Left lobe of liver (tissue), 2 donors: ENCODE measurements around the gene TTC28. TPM values are rescaled to one million over a fixed set of nuclear protein-coding genes. Genes with fewer than 3 reads are reported as not detected.
"Not testable (repeated sequence)": the region's sequence is repeated elsewhere in the genome, so short reads cannot be mapped to it uniquely, and the experiment has no call there.

Source experiments
- ATAC-seq: fragments of 200-7000 bp; cut with Tn5 transposase; one replicate; pipeline ENCODE4 v1.9.1; 2020; ENCODE audit warnings: mild to moderate bottlenecking, moderate library complexity
- DNase-seq: peaks from one replicate; pipeline ENCODE4 v3.0.0-alpha.2; 2020; ENCODE audit warnings: low spot score
- total RNA-seq: library from RNA; stranded (reverse); gene quantifications from one replicate; pipeline ENCODE4 v1.2.1, GENCODE V29; 2021
- donor health status: DM: no; HTN: no; CAD: no; lungs with moderate emphysema.
- donor health status: DM: no; HTN: yes; CAD: no.

Gene TTC28
- total RNA-seq, 1 donor from 2014 or later: 12.3 TPM

- DNase-seq (no peak), ATAC-seq (no peak)
These were observed 588.2 kb downstream of the TTC28 start for GRCh38 chr22:28091486-28091885.

- ATAC-seq, DNase-seq: not testable (repeated sequence)
These were observed 590.1 kb downstream of the TTC28 start for GRCh38 chr22:28089541-28089940.

- DNase-seq (no peak), ATAC-seq (no peak)
These were observed 602.5 kb downstream of the TTC28 start for GRCh38 chr22:28077166-28077565.

GRCh38 chr22:28075358-28075981, 604.2 kb downstream of the TTC28 start:
- DNase-seq (no peak), ATAC-seq (peak; percentile 24)

GRCh38 chr22:28074526-28074925, 605.1 kb downstream of the TTC28 start:
- no peak for DNase-seq
- ATAC-seq: no peak

GRCh38 chr22:28072066-28072465, 607.6 kb downstream of the TTC28 start:
- ATAC-seq (no peak), DNase-seq (no peak)

- no peak for ATAC-seq
- no peak for DNase-seq
These were observed 610.8 kb downstream of the TTC28 start for GRCh38 chr22:28068826-28069225.

GRCh38 chr22:28064920-28065319, 614.7 kb downstream of the TTC28 start:
- ATAC-seq: no peak
- DNase-seq: no peak

GRCh38 chr22:28063656-28064055, 616.0 kb downstream of the TTC28 start:
- no peak for ATAC-seq

GRCh38 chr22:28060594-28060993, 619.0 kb downstream of the TTC28 start:
- not testable (repeated sequence) for DNase-seq, ATAC-seq

More at GRCh38 chr22:28063656-28064055, 616.0 kb downstream of the TTC28 start:
- DNase-seq: no peak

GRCh38 chr22:28058036-28058435, 621.6 kb downstream of the TTC28 start:
- no peak for ATAC-seq

GRCh38 chr22:28054819-28055208, 624.8 kb downstream of the TTC28 start:
- DNase-seq (no peak), ATAC-seq (no peak)

More at GRCh38 chr22:28058036-28058435, 621.6 kb downstream of the TTC28 start:
- no peak for DNase-seq

- DNase-seq (no peak), ATAC-seq (no peak)
These were observed 625.5 kb downstream of the TTC28 start for GRCh38 chr22:28053896-28054818.

- no peak for DNase-seq
These were observed 626.8 kb downstream of the TTC28 start for GRCh38 chr22:28052825-28053269.

GRCh38 chr22:28051787-28052356, 627.8 kb downstream of the TTC28 start:
- DNase-seq (peak; percentile 65), ATAC-seq (peak; percentile 87)

More at GRCh38 chr22:28052825-28053269, 626.8 kb downstream of the TTC28 start:
- ATAC-seq: no peak

GRCh38 chr22:28051091-28051786, 628.4 kb downstream of the TTC28 start:
- no peak for ATAC-seq

GRCh38 chr22:28048529-28048928, 631.1 kb downstream of the TTC28 start:
- ATAC-seq (no peak), DNase-seq (no peak)

More at GRCh38 chr22:28051091-28051786, 628.4 kb downstream of the TTC28 start:
- DNase-seq: no peak

- no peak for ATAC-seq
- DNase-seq: no peak
These were observed 631.9 kb downstream of the TTC28 start for GRCh38 chr22:28047740-28048139.

- ATAC-seq (no peak), DNase-seq (no peak)
These were observed 633.5 kb downstream of the TTC28 start for GRCh38 chr22:28046100-28046499.

- DNase-seq: no peak
- ATAC-seq: no peak
These were observed 635.0 kb downstream of the TTC28 start for GRCh38 chr22:28044546-28045173.
